ENCODE measurements around the gene MAPKAP1. TPM values are rescaled to one million over a fixed set of nuclear protein-coding genes. Genes with fewer than 3 reads are reported as not detected.
A peak's percentile ranks its signal among the peaks of the same experiment; 100 is the strongest.

The MAPKAP1 gene
- total RNA-seq, 4 donors from 2014 or later, result 57.6 to 70.2 (median 68.7) TPM

DNA sequence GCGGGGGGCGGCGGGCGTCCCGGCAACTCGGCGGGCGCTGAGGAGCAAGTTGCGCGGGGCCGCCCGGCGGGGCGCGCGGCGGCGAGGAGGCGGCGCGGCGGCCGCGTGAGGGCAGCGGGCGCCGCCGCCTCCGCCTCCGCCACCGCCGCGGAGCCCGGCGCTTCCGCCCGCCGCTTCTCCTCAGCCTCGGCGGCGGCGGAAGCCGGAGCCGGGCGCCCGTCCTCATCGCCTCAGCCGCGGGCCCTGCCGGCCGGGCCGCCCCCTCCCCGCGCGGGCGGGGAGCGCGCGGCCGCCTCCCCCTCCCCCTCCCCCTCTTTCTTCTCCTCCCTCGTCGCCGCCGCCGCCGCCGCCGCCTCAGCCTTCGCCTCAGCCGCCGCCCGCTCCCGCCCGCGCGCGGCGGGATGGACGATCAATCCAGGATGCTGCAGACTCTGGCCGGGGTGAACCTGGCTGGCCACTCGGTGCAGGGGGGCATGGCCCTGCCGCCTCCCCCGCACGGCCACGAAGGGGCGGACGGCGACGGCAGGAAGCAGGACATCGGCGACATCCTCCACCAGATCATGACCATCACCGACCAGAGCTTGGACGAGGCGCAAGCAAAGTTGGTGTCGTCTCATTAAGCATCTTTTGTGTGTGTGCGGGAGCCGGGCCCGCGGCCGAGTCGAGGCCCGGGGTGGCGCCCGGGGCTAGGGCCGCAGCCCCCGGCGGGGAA lies 40.2 kb upstream of the MAPKAP1 start, which contains the start of gene PBX3:
Gene PBX3 (plus strand): TSS at position 321 of the 712 bp plus-strand sequence.
- WGBS, result no CpG with 5 or more reads among the region's 107 CpGs
- TF ChIP-seq POLR2A (IDR thresholded peaks at IDR 0.05) (no peak), EP300 (IDR thresholded peaks at IDR 0.05) (no peak), POLR2AphosphoS5 (IDR thresholded peaks at IDR 0.05) (no peak)
- TF ChIP-seq, protein P1, sequence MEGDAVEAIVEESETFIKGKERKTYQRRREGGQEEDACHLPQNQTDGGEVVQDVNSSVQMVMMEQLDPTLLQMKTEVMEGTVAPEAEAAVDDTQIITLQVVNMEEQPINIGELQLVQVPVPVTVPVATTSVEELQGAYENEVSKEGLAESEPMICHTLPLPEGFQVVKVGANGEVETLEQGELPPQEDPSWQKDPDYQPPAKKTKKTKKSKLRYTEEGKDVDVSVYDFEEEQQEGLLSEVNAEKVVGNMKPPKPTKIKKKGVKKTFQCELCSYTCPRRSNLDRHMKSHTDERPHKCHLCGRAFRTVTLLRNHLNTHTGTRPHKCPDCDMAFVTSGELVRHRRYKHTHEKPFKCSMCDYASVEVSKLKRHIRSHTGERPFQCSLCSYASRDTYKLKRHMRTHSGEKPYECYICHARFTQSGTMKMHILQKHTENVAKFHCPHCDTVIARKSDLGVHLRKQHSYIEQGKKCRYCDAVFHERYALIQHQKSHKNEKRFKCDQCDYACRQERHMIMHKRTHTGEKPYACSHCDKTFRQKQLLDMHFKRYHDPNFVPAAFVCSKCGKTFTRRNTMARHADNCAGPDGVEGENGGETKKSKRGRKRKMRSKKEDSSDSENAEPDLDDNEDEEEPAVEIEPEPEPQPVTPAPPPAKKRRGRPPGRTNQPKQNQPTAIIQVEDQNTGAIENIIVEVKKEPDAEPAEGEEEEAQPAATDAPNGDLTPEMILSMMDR (IDR thresholded peaks at IDR 0.05), result no peak
- Histone ChIP-seq H3K27ac (peak within 1 kb of the TSS; percentile 92), H3K27me3 (no peaks in the 10 kb centered on the region), H3K36me3 (no peaks in the 10 kb centered on the region), H3K9me3 (no peaks in the 10 kb centered on the region), H3K4me1 (peaks cover 36% of the 10 kb centered on the region), H3K4me3 (peak within 1 kb of the TSS; percentile 98)
- peak in 1 of 2 donors; percentile 74 for DNase-seq (ENCODE audit: low spot score in 2 of 2)

DNA sequence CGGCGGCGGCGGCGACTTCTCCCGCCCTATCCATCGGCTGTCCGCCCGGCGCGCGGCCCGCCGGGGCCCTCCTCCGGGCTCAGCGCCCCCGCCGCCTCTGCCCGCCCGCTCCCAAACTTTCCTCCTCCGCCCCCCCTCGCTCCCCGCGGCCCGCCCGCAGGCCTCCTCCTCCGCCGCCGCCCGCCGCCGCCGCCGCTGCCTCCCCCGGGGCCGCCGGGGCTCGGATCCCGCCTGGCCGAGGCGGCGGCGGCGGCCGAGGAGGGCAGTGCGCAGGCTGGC lies 39.7 kb upstream of the MAPKAP1 start:
- H3K4me3 ChIP-seq, result peak overlapping the region; percentile 98
- WGBS, result no CpG with 5 or more reads among the region's 46 CpGs
- peak overlapping the region; percentile 92 for H3K27ac ChIP-seq
- H3K27me3 ChIP-seq, result no peaks in the 10 kb centered on the region
- H3K36me3 ChIP-seq, result no peaks in the 10 kb centered on the region
- no peak for TF ChIP-seq EP300 (IDR thresholded peaks at IDR 0.05)
- no peak for TF ChIP-seq POLR2A (IDR thresholded peaks at IDR 0.05)
- TF ChIP-seq, protein P1 (IDR thresholded peaks at IDR 0.05), result no peak
- TF ChIP-seq POLR2AphosphoS5 (IDR thresholded peaks at IDR 0.05), result no peak
- no peaks in the 10 kb centered on the region for H3K9me3 ChIP-seq
- H3K4me1 ChIP-seq, result peaks cover 33% of the 10 kb centered on the region
- no peak for DNase-seq (ENCODE audit: low spot score in 2 of 2)

- TF ChIP-seq POLR2AphosphoS5 (IDR thresholded peaks at IDR 0.05), result peak in 2 of 3 donors; percentile 7 to 18
- TF ChIP-seq, protein P1 (IDR thresholded peaks at IDR 0.05), result no peak
- WGBS, result under 1% methylated on average over 32 of the region's 79 CpGs
- Histone ChIP-seq H3K9me3 (no peaks in the 10 kb centered on the region), H3K27me3 (no peaks in the 10 kb centered on the region), H3K36me3 (no peaks in the 10 kb centered on the region), H3K27ac (peak overlapping the region; percentile 92), H3K4me1 (peaks cover 33% of the 10 kb centered on the region), H3K4me3 (peak overlapping the region; percentile 98)
- DNase-seq (ENCODE audit: low spot score in 2 of 2), result peak; percentile 95 to 96
These were observed 39.2 kb upstream of the MAPKAP1 start for GRCh38 chr9:125746017-125746773.

- 11% methylated on average over 6 of the region's 6 CpGs for WGBS
- no peak for TF ChIP-seq POLR2A (IDR thresholded peaks at IDR 0.05)
- no peak for TF ChIP-seq EP300 (IDR thresholded peaks at IDR 0.05)
- TF ChIP-seq, protein P1 (IDR thresholded peaks at IDR 0.05), result no peak
- no peak for TF ChIP-seq POLR2AphosphoS5 (IDR thresholded peaks at IDR 0.05)
- H3K9me3 ChIP-seq, result no peaks in the 10 kb centered on the region
These were observed 38.6 kb upstream of the MAPKAP1 start for GRCh38 chr9:125745682-125746016.

DNA sequence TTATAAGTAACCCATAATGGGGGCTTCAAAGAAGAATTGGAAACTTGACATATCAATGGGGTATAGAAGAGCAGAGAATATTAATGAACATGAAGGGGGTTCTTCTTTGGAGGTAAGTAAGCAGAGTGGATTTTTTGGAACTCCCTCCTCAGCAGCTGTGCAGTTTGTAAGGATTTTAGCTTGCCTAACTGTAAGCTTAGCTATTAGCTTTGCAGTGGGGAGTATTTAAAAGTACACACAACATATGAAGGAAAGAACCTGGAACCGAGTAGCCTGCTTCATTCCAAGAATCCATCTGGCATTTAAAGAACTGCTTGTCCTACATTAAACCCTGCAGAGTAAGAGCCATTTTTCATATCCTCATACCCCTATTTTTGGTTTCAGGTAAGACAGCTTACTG lies 38.0 kb upstream of the MAPKAP1 start:
- Histone ChIP-seq H3K27ac (no peak overlapping the region), H3K36me3 (no peaks in the 10 kb centered on the region), H3K4me1 (peaks cover 25% of the 10 kb centered on the region), H3K4me3 (no peak overlapping the region), H3K27me3 (no peaks in the 10 kb centered on the region), H3K9me3 (no peaks in the 10 kb centered on the region)
- 30% methylated on average over 1 of the region's 1 CpG for WGBS
- TF ChIP-seq POLR2A (IDR thresholded peaks at IDR 0.05) (no peak), EP300 (IDR thresholded peaks at IDR 0.05) (no peak), POLR2AphosphoS5 (IDR thresholded peaks at IDR 0.05) (no peak)
- TF ChIP-seq, protein P1 (IDR thresholded peaks at IDR 0.05), result no peak
- no peak for DNase-seq (ENCODE audit: low spot score in 2 of 2)

More at GRCh38 chr9:125745682-125746016, 38.6 kb upstream of the MAPKAP1 start:
- peaks cover 31% of the 10 kb centered on the region for H3K4me1 ChIP-seq
- peak overlapping the region; percentile 92 for H3K27ac ChIP-seq
- no peaks in the 10 kb centered on the region for H3K36me3 ChIP-seq
- no peak for DNase-seq (ENCODE audit: low spot score in 2 of 2)
- H3K27me3 ChIP-seq, result no peaks in the 10 kb centered on the region
- H3K4me3 ChIP-seq, result peak overlapping the region; percentile 98

Data from suprapubic skin (tissue), 4 donors.